Ramos (cell line): ENCODE measurements around the gene ZC2HC1B.

Source experiments
- in situ Hi-C: fragments of 300-500 bp; cut with MboI; formaldehyde crosslinking; loops from one replicate; pipeline ENCODE4 v1.14.3; 2022; ENCODE audit warnings: low sequenced_read_pairs; ENCODE audit not compliant: unreplicated experiment

ZC2HC1B gene

GRCh38 chr6:143984666-143985065, 120.4 kb downstream of the ZC2HC1B start:
- in situ Hi-C loops = no loop called here

GRCh38 chr6:143986463-143987065, 122.3 kb downstream of the ZC2HC1B start:
- in situ Hi-C loops = no loop called here
